ENCODE data around the gene AFF2. TPM values are rescaled to one million over a fixed set of nuclear protein-coding genes. Genes with fewer than 3 reads are reported as not detected.

AFF2 gene
- total and polyA plus RNA-seq, 10 donors = 0.04 to 26.6 (median 8.7) TPM

GRCh38 chrX:148672517-148672916 is 172.1 kb downstream of the AFF2 start:
- TF ChIP-seq POLR2AphosphoS5 (IDR thresholded peaks at IDR 0.05) (no peak), CTCF (IDR thresholded peaks at IDR 0.05 in 8 of 11, conservative IDR thresholded peaks at IDR 0.05 in 3 of 11) (no peak), POLR2A (IDR thresholded peaks at IDR 0.05) (no peak)
- WGBS, 5 donors = 50 to 92% (median 74%) methylated on average over 2 of the region's 2 CpGs

DNA sequence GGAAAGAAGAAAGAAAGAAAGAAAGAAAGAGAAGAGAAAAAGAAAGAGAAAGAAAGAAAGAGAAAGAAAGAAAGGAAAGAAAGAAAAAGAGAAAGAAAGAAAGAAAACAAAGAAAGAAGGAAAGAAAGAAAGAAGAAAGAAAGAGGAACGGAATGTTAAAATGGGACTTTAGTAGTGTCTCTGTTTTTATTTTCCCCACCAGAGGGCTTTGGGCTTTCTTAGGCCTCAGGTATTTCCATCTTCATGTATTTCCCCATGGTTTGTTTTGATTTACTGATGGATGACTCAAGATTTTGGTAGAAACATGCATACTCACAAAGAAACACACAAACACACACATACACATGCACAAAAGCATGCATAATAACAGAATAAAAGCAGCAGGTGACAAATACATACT is 181.2 kb downstream of the AFF2 start:
- TF ChIP-seq POLR2A (IDR thresholded peaks at IDR 0.05) = no peak
- no peak for TF ChIP-seq POLR2AphosphoS5 (IDR thresholded peaks at IDR 0.05)
- TF ChIP-seq CTCF (IDR thresholded peaks at IDR 0.05 in 8 of 11, conservative IDR thresholded peaks at IDR 0.05 in 3 of 11) = no peak
- intact Hi-C loops (cut with DNase I; ENCODE audit: low total_unique reads) = no loop called here
- no peaks in the 10 kb centered on the region for H3K36me3 ChIP-seq
- no peaks in the 10 kb centered on the region for H3K27me3 ChIP-seq (replicated peaks in 1 of 7)
- H3K9me3 ChIP-seq = no peaks in the 10 kb centered on the region
- no peak overlapping the region for H3K27ac ChIP-seq
- DNase-seq = no peak
- WGBS, 5 donors = 72 to 88% (median 79%) methylated on average over 1 of the region's 1 CpG
- H3K4me1 ChIP-seq = no peaks in the 10 kb centered on the region
- H3K4me3 ChIP-seq = no peak overlapping the region

More at GRCh38 chrX:148672517-148672916, 172.1 kb downstream of the AFF2 start:
- no peaks in the 10 kb centered on the region for H3K36me3 ChIP-seq
- H3K4me3 ChIP-seq = no peak overlapping the region
- H3K9me3 ChIP-seq = peaks cover 4 to 31% (median 23%) of the 10 kb centered on the region in 8 donors
- H3K27ac ChIP-seq = no peak overlapping the region
- H3K4me1 ChIP-seq = no peaks in the 10 kb centered on the region
- intact Hi-C loops (cut with DNase I; ENCODE audit: low total_unique reads) = no loop called here
- H3K27me3 ChIP-seq (replicated peaks in 1 of 7) = no peaks in the 10 kb centered on the region
- DNase-seq = no peak

DNA sequence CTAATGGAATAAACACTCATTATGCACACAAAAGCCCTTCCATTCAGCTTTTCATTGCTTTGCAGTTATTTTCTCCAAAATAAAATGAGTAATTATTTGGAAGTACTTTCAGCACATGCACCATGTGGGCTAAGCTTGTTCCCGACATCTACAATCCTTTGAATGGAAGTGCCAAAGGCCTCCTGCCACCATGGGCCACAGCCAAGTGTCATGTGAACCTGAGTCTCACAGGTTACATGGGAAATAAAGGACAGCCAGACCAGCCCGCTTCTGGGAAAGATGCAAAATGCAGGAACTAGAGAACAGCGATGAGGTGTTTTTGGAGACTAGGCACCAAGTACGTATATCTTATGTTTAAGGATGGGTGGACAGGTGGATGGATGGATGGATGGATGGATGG is 181.8 kb downstream of the AFF2 start:
- H3K36me3 ChIP-seq = no peaks in the 10 kb centered on the region
- WGBS, 5 donors = 89 to 98% (median 96%) methylated on average over 4 of the region's 4 CpGs
- intact Hi-C loops (cut with DNase I; ENCODE audit: low total_unique reads) = no loop called here

GRCh38 chrX:148691456-148691855 is 191.0 kb downstream of the AFF2 start:
- no peaks in the 10 kb centered on the region for H3K9me3 ChIP-seq
- H3K4me1 ChIP-seq = no peaks in the 10 kb centered on the region
- no peak overlapping the region for H3K27ac ChIP-seq
- 58 to 84% (median 79%) methylated on average over 2 of the region's 2 CpGs for WGBS, 5 donors
- H3K27me3 ChIP-seq (replicated peaks in 1 of 7) = no peaks in the 10 kb centered on the region
- intact Hi-C loops (cut with DNase I; ENCODE audit: low total_unique reads) = no loop called here
- H3K4me3 ChIP-seq = no peak overlapping the region
- DNase-seq = no peak
- TF ChIP-seq POLR2AphosphoS5 (IDR thresholded peaks at IDR 0.05) (no peak), POLR2A (IDR thresholded peaks at IDR 0.05) (no peak), CTCF (IDR thresholded peaks at IDR 0.05 in 8 of 11, conservative IDR thresholded peaks at IDR 0.05 in 3 of 11) (no peak)
- H3K36me3 ChIP-seq = no peaks in the 10 kb centered on the region

More for the DNA sequence above, 181.8 kb downstream of the AFF2 start:
- no peak for TF ChIP-seq POLR2AphosphoS5 (IDR thresholded peaks at IDR 0.05)
- TF ChIP-seq CTCF (IDR thresholded peaks at IDR 0.05 in 8 of 11, conservative IDR thresholded peaks at IDR 0.05 in 3 of 11) = no peak
- TF ChIP-seq POLR2A (IDR thresholded peaks at IDR 0.05) = no peak
- no peaks in the 10 kb centered on the region for H3K9me3 ChIP-seq
- H3K27ac ChIP-seq = no peak overlapping the region
- no peak for DNase-seq
- H3K27me3 ChIP-seq (replicated peaks in 1 of 7) = no peaks in the 10 kb centered on the region
- no peaks in the 10 kb centered on the region for H3K4me1 ChIP-seq
- no peak overlapping the region for H3K4me3 ChIP-seq
